Endothelial cell of umbilical vein (primary cell): ENCODE data around the gene PEX10.

Experiments used
- EZH2 ChIP-seq: IDR thresholded peaks from 2 replicates; pipeline ENCODE4 v1.6.1; 2012; ENCODE audit warnings: borderline replicate concordance, low read depth, mild to moderate bottlenecking, moderate library complexity, low read length, inconsistent platforms; ENCODE audit not compliant: severe bottlenecking
- MAX ChIP-seq: IDR thresholded peaks from 2 replicates; pipeline ENCODE4 v1.6.1; 2011; ENCODE audit not compliant: insufficient read depth, insufficient read length
- TF ChIP-seq, protein P1 (sequence below), 2 donors: IDR thresholded peaks; 1 replicate in 1 of 2; 2 replicates in 1 of 2; pipeline ENCODE4 v1.5.1; 2011; ENCODE audit warnings: low read length in 2 of 2, mild to moderate bottlenecking in 2 of 2, moderate library complexity in 2 of 2, control low read depth in 1 of 2, inconsistent platforms in 1 of 2, low read depth in 1 of 2; ENCODE audit not compliant: insufficient read depth in 1 of 2; ENCODE audit errors: extremely low read depth in 1 of 2

GRCh38 chr1:2413495-2414296, 1.3 kb upstream of the PEX10 start:
- TF ChIP-seq MAX: no peak
- no peak for TF ChIP-seq EZH2
- TF ChIP-seq, protein P1, sequence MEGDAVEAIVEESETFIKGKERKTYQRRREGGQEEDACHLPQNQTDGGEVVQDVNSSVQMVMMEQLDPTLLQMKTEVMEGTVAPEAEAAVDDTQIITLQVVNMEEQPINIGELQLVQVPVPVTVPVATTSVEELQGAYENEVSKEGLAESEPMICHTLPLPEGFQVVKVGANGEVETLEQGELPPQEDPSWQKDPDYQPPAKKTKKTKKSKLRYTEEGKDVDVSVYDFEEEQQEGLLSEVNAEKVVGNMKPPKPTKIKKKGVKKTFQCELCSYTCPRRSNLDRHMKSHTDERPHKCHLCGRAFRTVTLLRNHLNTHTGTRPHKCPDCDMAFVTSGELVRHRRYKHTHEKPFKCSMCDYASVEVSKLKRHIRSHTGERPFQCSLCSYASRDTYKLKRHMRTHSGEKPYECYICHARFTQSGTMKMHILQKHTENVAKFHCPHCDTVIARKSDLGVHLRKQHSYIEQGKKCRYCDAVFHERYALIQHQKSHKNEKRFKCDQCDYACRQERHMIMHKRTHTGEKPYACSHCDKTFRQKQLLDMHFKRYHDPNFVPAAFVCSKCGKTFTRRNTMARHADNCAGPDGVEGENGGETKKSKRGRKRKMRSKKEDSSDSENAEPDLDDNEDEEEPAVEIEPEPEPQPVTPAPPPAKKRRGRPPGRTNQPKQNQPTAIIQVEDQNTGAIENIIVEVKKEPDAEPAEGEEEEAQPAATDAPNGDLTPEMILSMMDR (IDR thresholded peaks at IDR 0.05; ENCODE audit: extremely low read depth in 1 of 2, insufficient read depth in 1 of 2, low read depth in 1 of 2, low read length in 2 of 2): no peak
